Testis (tissue), 2 donors: Measurements from ENCODE around the gene DEAF1.

Experiments used
- POLR2A ChIP-seq: fragments of 450-650 bp; IDR thresholded peaks from one replicate; pipeline ENCODE4 v1.6.1; 2017; ENCODE audit warnings: antibody characterized with exemption, mild to moderate bottlenecking, moderate library complexity
- TF ChIP-seq, protein P1 (sequence below), 3 experiments: fragments of 450-650 bp in 2 of 3; fragments of 200-600 bp in 1 of 3; sonication (generic) in 1 of 3; IDR thresholded peaks; one replicate each; pipeline ENCODE4 v1.5.1; 2016 to 2019; ENCODE audit warnings: antibody characterized with exemption in 3 of 3, mild to moderate bottlenecking in 2 of 3, moderate library complexity in 1 of 3

DNA sequence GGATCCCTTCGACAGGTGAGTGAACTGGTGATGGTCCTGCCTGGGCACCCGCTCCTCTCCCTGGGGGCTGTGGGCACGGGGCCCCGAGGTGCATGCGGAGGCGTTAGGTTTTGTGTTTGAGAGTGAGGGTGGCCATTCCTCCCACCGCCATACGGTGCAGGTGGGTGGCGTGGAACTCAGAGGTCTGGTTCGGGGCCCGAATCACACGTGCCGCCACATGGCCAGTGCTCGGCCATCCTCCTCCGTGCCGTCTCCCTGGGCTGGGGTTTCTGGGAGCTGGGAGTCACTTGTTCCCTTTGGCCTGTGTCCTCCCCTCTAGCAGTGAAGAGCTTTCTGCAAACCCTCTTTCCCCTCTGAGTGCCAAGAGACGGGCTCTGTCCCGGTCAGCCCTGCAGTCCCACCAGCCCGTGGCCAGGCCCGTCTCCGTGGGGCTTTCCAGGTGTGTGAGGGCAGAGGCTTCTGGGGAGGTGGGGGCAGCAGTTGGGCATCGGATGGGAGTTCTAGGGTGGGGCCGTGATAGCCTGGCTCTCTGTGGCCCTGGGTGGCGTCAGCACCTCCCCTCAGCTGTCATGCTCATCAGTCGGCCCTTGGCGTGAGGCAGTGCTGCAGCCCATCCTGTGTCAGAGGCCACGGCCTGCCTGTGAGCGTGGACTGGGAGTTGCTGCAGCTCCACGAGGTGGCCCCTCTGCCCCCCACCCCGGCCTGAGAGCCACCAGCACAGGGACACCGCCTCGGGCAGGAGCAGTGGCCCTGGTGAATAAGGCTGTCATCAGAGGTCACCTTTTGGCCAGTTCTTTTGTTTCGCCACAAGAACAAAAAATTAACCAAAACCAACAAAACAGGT is 89.5 kb downstream of the DEAF1 start:
- TF ChIP-seq, protein P1, sequence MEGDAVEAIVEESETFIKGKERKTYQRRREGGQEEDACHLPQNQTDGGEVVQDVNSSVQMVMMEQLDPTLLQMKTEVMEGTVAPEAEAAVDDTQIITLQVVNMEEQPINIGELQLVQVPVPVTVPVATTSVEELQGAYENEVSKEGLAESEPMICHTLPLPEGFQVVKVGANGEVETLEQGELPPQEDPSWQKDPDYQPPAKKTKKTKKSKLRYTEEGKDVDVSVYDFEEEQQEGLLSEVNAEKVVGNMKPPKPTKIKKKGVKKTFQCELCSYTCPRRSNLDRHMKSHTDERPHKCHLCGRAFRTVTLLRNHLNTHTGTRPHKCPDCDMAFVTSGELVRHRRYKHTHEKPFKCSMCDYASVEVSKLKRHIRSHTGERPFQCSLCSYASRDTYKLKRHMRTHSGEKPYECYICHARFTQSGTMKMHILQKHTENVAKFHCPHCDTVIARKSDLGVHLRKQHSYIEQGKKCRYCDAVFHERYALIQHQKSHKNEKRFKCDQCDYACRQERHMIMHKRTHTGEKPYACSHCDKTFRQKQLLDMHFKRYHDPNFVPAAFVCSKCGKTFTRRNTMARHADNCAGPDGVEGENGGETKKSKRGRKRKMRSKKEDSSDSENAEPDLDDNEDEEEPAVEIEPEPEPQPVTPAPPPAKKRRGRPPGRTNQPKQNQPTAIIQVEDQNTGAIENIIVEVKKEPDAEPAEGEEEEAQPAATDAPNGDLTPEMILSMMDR (IDR thresholded peaks at IDR 0.05), result no peak
- no peak for TF ChIP-seq POLR2A
